IMR-90 (cell line): Measurements from ENCODE around the gene ERVH48-1.

Source experiments
- BHLHE40 ChIP-seq: fragments of 150-350 bp; IDR thresholded peaks from 2 replicates; pipeline ENCODE4 v1.6.1; 2016; ENCODE audit warnings: mild to moderate bottlenecking, low read depth, low read length
- CEBPB ChIP-seq: IDR thresholded peaks from 2 replicates; pipeline ENCODE4 v1.6.1; 2012; ENCODE audit warnings: low read depth, low read length, improper control_type of control experiment
- CHD1 ChIP-seq: IDR thresholded peaks from 2 replicates; pipeline ENCODE4 v1.6.1; 2012; ENCODE audit warnings: low read depth, low read length, improper control_type of control experiment
- FOS ChIP-seq: fragments of 150-350 bp; IDR thresholded peaks from 2 replicates; pipeline ENCODE4 v1.6.1; 2016; ENCODE audit warnings: low read depth, low read length
- MAFK ChIP-seq: IDR thresholded peaks from 2 replicates; pipeline ENCODE4 v1.6.1; 2012; ENCODE audit warnings: low read depth, low read length, improper control_type of control experiment
- MAZ ChIP-seq: IDR thresholded peaks from 2 replicates; pipeline ENCODE4 v1.6.1; 2012; ENCODE audit warnings: low read depth, mild to moderate bottlenecking, low read length, improper control_type of control experiment, moderate library complexity, borderline replicate concordance
- POLR2A ChIP-seq: IDR thresholded peaks from 2 replicates; pipeline ENCODE4 v1.6.1; 2012; ENCODE audit warnings: mild to moderate bottlenecking, low read depth, low read length
- RCOR1 ChIP-seq: IDR thresholded peaks from 2 replicates; pipeline ENCODE4 v1.6.1; 2012; ENCODE audit warnings: mild to moderate bottlenecking, low read length, improper control_type of control experiment; ENCODE audit not compliant: insufficient replicate concordance
- RFX5 ChIP-seq: IDR thresholded peaks from 2 replicates; pipeline ENCODE4 v1.8.0; 2012; ENCODE audit warnings: low read depth, mild to moderate bottlenecking, low read length, moderate library complexity
- TF ChIP-seq, protein P1 (sequence below): conservative IDR thresholded peaks from 2 replicates; pipeline ENCODE4 v1.5.1; 2012; ENCODE audit warnings: mild to moderate bottlenecking, low read depth, low read length, improper control_type of control experiment

GRCh38 chr21:42873096-42873495 is 52.3 kb downstream of the ERVH48-1 start:
- TF ChIP-seq, protein P1, sequence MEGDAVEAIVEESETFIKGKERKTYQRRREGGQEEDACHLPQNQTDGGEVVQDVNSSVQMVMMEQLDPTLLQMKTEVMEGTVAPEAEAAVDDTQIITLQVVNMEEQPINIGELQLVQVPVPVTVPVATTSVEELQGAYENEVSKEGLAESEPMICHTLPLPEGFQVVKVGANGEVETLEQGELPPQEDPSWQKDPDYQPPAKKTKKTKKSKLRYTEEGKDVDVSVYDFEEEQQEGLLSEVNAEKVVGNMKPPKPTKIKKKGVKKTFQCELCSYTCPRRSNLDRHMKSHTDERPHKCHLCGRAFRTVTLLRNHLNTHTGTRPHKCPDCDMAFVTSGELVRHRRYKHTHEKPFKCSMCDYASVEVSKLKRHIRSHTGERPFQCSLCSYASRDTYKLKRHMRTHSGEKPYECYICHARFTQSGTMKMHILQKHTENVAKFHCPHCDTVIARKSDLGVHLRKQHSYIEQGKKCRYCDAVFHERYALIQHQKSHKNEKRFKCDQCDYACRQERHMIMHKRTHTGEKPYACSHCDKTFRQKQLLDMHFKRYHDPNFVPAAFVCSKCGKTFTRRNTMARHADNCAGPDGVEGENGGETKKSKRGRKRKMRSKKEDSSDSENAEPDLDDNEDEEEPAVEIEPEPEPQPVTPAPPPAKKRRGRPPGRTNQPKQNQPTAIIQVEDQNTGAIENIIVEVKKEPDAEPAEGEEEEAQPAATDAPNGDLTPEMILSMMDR, result no peak
- no peak for TF ChIP-seq CEBPB
- TF ChIP-seq MAFK, result no peak
- TF ChIP-seq BHLHE40, result no peak
- no peak for TF ChIP-seq POLR2A
- no peak for TF ChIP-seq MAZ
- TF ChIP-seq CHD1, result no peak
- no peak for TF ChIP-seq FOS
- TF ChIP-seq RCOR1, result no peak
- no peak for TF ChIP-seq RFX5
